ENCODE measurements around the gene PLA2G4C.

The PLA2G4C gene

GRCh38 chr19:48127561-48127960 lies 16.9 kb upstream of the PLA2G4C start:
- Histone ChIP-seq H3K36me3 (ENCODE audit: low read length) (0 out of 2 replicates have a peak, but pooled peaks cover 2% of the 10 kb centered on the region), H3K4me3 (ENCODE audit: insufficient read depth, low read length, poor library complexity, severe bottlenecking) (no peak overlapping the region), H3K4me2 (ENCODE audit: low read depth, low read length, poor library complexity, severe bottlenecking) (no peak overlapping the region), H3K9me2 (replicated peaks; ENCODE audit: insufficient read depth, low read length) (no peaks in the 10 kb centered on the region), H3K9me3 (ENCODE audit: insufficient read depth, low read length) (no peaks in the 10 kb centered on the region), H3K79me2 (ENCODE audit: insufficient read depth, low read length) (no peaks in the 10 kb centered on the region), H2AFZ (ENCODE audit: low read depth, low read length, severe bottlenecking) (no peak overlapping the region), H3K27me3 (ENCODE audit: low read length) (no peaks in the 10 kb centered on the region), H3F3A (ENCODE audit: insufficient read depth) (no peaks in the 10 kb centered on the region), H3K9ac (ENCODE audit: low read length) (no peak overlapping the region), H3K27ac (ENCODE audit: low read depth, low read length) (no peak overlapping the region), H4K20me1 (ENCODE audit: low read depth, low read length) (no peaks in the 10 kb centered on the region)
- no peak for TF ChIP-seq CTCF (IDR thresholded peaks at IDR 0.05; ENCODE audit: insufficient read depth, low read length, poor library complexity, severe bottlenecking)
- no peak for TF ChIP-seq EZH2phosphoT487 (conservative IDR thresholded peaks at IDR 0.05; ENCODE audit: low read length)

GRCh38 chr19:48123907-48124651 lies 13.5 kb upstream of the PLA2G4C start:
- Histone ChIP-seq H3K9ac (ENCODE audit: low read length) (no peak overlapping the region), H4K20me1 (ENCODE audit: low read depth, low read length) (no peaks in the 10 kb centered on the region), H3K9me2 (replicated peaks; ENCODE audit: insufficient read depth, low read length) (no peaks in the 10 kb centered on the region), H3K9me3 (ENCODE audit: insufficient read depth, low read length) (no peaks in the 10 kb centered on the region), H3K4me3 (ENCODE audit: insufficient read depth, low read length, poor library complexity, severe bottlenecking) (no peak overlapping the region), H3K4me2 (ENCODE audit: low read depth, low read length, poor library complexity, severe bottlenecking) (no peak overlapping the region), H3K36me3 (ENCODE audit: low read length) (0 out of 2 replicates have a peak, but pooled peaks cover 2% of the 10 kb centered on the region), H3K27me3 (ENCODE audit: low read length) (no peaks in the 10 kb centered on the region), H3K27ac (ENCODE audit: low read depth, low read length) (no peak overlapping the region), H3F3A (ENCODE audit: insufficient read depth) (no peaks in the 10 kb centered on the region), H2AFZ (ENCODE audit: low read depth, low read length, severe bottlenecking) (no peak overlapping the region), H3K79me2 (ENCODE audit: insufficient read depth, low read length) (no peaks in the 10 kb centered on the region)
- TF ChIP-seq CTCF (IDR thresholded peaks at IDR 0.05; ENCODE audit: insufficient read depth, low read length, poor library complexity, severe bottlenecking) (no peak), EZH2phosphoT487 (conservative IDR thresholded peaks at IDR 0.05; ENCODE audit: low read length) (no peak)

DNA sequence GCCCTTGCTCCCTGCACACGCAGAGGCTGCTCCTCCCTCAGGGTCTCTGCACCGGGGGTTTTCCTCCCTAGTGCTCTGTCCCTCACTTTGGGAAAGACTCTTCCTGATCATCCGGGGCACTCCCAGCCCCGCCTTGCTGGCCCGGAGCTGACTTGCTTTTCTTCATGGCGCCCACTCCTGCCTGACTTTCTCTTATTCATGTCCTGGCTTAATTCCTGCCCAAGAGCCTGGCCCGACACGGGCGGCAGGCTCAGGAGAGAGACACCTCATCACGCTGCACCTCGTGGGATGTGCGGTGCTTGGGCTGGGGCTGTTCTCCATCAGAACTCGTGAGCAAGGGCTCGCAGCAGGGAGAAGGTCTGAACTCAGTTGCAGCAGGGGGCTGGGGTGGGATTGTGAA lies 11.8 kb upstream of the PLA2G4C start:
- Histone ChIP-seq H3K79me2 (ENCODE audit: insufficient read depth, low read length) (no peaks in the 10 kb centered on the region), H3K36me3 (ENCODE audit: low read length) (0 out of 2 replicates have a peak, but pooled peaks cover 2% of the 10 kb centered on the region), H3K9ac (ENCODE audit: low read length) (no peak overlapping the region), H3K9me3 (ENCODE audit: insufficient read depth, low read length) (no peaks in the 10 kb centered on the region), H3K27ac (ENCODE audit: low read depth, low read length) (no peak overlapping the region), H2AFZ (ENCODE audit: low read depth, low read length, severe bottlenecking) (no peak overlapping the region), H3K4me2 (ENCODE audit: low read depth, low read length, poor library complexity, severe bottlenecking) (no peak overlapping the region), H3K9me2 (replicated peaks; ENCODE audit: insufficient read depth, low read length) (no peaks in the 10 kb centered on the region), H3K4me3 (ENCODE audit: insufficient read depth, low read length, poor library complexity, severe bottlenecking) (no peak overlapping the region), H3F3A (ENCODE audit: insufficient read depth) (no peaks in the 10 kb centered on the region), H3K27me3 (ENCODE audit: low read length) (no peaks in the 10 kb centered on the region), H4K20me1 (ENCODE audit: low read depth, low read length) (no peaks in the 10 kb centered on the region)
- TF ChIP-seq EZH2phosphoT487 (conservative IDR thresholded peaks at IDR 0.05; ENCODE audit: low read length) (no peak), CTCF (IDR thresholded peaks at IDR 0.05; ENCODE audit: insufficient read depth, low read length, poor library complexity, severe bottlenecking) (no peak)
